GM12878 (cell line): ENCODE results near the gene RPL29. TPM values are rescaled to one million over a fixed set of nuclear protein-coding genes. Genes with fewer than 3 reads are reported as not detected.

ENCODE experiments used
- ATF7 ChIP-seq: fragments of 450-650 bp; IDR thresholded peaks from 2 replicates; pipeline ENCODE4 v1.6.1; 2016; ENCODE audit warnings: low read depth, mild to moderate bottlenecking
- FOS ChIP-seq: IDR thresholded peaks from 3 replicates; pipeline ENCODE4 v1.6.1; 2011; ENCODE audit warnings: borderline replicate concordance; ENCODE audit not compliant: insufficient read length; ENCODE audit errors: extremely low read depth
- HDAC2 ChIP-seq: fragments of 200-600 bp; sonication (generic); IDR thresholded peaks from 2 replicates; pipeline ENCODE4 v1.6.1; 2017
- POLR2A ChIP-seq: IDR thresholded peaks from 2 replicates; pipeline ENCODE4 v1.6.1; 2011; ENCODE audit warnings: low read depth, mild to moderate bottlenecking, low read length
- TARDBP ChIP-seq: IDR thresholded peaks from 2 replicates; pipeline ENCODE4 v1.6.1; 2016; ENCODE audit warnings: borderline replicate concordance
- polyA plus RNA-seq, 11 experiments: library from polyadenylated mRNA; depleted of rRNA in 4 of 11; unstranded in 6 of 11; stranded (reverse) in 5 of 11; fragments of >200 nt; fragmentation: Nextera tagmentation in 4 of 11; fragmentation: Illumina TruSeq in 1 of 11; extraction: Ambion mirVana in 4 of 11; extraction: Trizol in 1 of 11; gene quantifications; 1 replicate in 1 of 11; 2 replicates in 10 of 11; pipeline versions ENCODE4 v1.2.1 to v1.2.3, GENCODE V29; 2011 to 2016; ENCODE audit warnings: inconsistent platforms in 2 of 11, missing spikeins in 2 of 11, low read depth in 1 of 11
- total RNA-seq, 4 experiments: library from RNA; depleted of rRNA in 3 of 4; stranded (reverse); fragments of >200 nt in 3 of 4; fragmentation: Illumina TruSeq in 1 of 4; extraction: Trizol in 1 of 4; gene quantifications; 2 replicates each; pipeline versions ENCODE4 v1.2.1 to v1.2.3, GENCODE V29; 2013 to 2021
- TF ChIP-seq, protein P1 (sequence below): fragments of 450-650 bp; IDR thresholded peaks from 2 replicates; pipeline ENCODE4 v1.6.1; 2017; ENCODE audit warnings: low read depth, mild to moderate bottlenecking, moderate library complexity
- TF ChIP-seq, protein P2 (sequence below): IDR thresholded peaks from 2 replicates; pipeline ENCODE4 v1.6.1; 2011; ENCODE audit warnings: low read depth, mild to moderate bottlenecking, low read length, moderate library complexity, borderline replicate concordance; ENCODE audit errors: extremely low read depth
- TF ChIP-seq, protein P3 (sequence below): IDR thresholded peaks from 2 replicates; pipeline ENCODE4 v1.6.1; 2011; ENCODE audit warnings: borderline replicate concordance, low read depth, mild to moderate bottlenecking, moderate library complexity, mixed read lengths, low read length; ENCODE audit not compliant: insufficient read depth; ENCODE audit errors: extremely low read length
- TF ChIP-seq, protein P4 (sequence below): fragments of 450-650 bp; formaldehyde crosslinking; IDR thresholded peaks from 2 replicates; pipeline ENCODE4 v1.4.0; 2022; ENCODE audit warnings: mild to moderate bottlenecking, moderate library complexity

RPL29 gene
- total and polyA plus RNA-seq, 10 of the 15 experiments (the other 5 are each of a cell fraction or from before 2014, with no cell fraction given) = 1,053 to 2,477 (median 1,657) TPM

DNA sequence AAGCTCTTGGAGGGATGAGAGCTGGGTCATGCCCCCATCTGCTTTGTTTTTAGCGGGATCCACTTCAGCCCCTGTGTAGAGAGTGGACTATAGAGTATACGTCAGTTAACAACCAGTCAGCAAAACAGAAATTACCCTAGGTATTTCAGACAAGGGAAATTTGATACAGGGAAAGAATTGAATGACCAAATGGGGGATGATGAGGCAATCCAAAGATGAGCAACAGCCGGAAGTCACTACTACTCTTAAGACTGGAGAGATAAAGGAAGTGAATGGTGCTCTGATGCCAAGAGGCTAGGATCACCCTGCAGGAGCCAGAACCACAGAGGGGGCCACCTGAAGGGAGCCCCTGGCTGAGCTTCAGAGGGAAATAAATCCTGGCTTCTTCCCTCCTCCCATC, 42.2 kb downstream of the RPL29 start (continued):
- TF ChIP-seq, protein P1, sequence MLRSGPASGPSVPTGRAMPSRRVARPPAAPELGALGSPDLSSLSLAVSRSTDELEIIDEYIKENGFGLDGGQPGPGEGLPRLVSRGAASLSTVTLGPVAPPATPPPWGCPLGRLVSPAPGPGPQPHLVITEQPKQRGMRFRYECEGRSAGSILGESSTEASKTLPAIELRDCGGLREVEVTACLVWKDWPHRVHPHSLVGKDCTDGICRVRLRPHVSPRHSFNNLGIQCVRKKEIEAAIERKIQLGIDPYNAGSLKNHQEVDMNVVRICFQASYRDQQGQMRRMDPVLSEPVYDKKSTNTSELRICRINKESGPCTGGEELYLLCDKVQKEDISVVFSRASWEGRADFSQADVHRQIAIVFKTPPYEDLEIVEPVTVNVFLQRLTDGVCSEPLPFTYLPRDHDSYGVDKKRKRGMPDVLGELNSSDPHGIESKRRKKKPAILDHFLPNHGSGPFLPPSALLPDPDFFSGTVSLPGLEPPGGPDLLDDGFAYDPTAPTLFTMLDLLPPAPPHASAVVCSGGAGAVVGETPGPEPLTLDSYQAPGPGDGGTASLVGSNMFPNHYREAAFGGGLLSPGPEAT = no peak
- TF ChIP-seq, protein P2, sequence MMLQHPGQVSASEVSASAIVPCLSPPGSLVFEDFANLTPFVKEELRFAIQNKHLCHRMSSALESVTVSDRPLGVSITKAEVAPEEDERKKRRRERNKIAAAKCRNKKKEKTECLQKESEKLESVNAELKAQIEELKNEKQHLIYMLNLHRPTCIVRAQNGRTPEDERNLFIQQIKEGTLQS = no peak
- TF ChIP-seq, protein P3, sequence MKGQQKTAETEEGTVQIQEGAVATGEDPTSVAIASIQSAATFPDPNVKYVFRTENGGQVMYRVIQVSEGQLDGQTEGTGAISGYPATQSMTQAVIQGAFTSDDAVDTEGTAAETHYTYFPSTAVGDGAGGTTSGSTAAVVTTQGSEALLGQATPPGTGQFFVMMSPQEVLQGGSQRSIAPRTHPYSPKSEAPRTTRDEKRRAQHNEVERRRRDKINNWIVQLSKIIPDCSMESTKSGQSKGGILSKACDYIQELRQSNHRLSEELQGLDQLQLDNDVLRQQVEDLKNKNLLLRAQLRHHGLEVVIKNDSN = no peak
- TF ChIP-seq HDAC2 = no peak
- TF ChIP-seq POLR2A = no peak
- TF ChIP-seq ATF7 = no peak
- no peak for TF ChIP-seq TARDBP
- TF ChIP-seq, protein P4, sequence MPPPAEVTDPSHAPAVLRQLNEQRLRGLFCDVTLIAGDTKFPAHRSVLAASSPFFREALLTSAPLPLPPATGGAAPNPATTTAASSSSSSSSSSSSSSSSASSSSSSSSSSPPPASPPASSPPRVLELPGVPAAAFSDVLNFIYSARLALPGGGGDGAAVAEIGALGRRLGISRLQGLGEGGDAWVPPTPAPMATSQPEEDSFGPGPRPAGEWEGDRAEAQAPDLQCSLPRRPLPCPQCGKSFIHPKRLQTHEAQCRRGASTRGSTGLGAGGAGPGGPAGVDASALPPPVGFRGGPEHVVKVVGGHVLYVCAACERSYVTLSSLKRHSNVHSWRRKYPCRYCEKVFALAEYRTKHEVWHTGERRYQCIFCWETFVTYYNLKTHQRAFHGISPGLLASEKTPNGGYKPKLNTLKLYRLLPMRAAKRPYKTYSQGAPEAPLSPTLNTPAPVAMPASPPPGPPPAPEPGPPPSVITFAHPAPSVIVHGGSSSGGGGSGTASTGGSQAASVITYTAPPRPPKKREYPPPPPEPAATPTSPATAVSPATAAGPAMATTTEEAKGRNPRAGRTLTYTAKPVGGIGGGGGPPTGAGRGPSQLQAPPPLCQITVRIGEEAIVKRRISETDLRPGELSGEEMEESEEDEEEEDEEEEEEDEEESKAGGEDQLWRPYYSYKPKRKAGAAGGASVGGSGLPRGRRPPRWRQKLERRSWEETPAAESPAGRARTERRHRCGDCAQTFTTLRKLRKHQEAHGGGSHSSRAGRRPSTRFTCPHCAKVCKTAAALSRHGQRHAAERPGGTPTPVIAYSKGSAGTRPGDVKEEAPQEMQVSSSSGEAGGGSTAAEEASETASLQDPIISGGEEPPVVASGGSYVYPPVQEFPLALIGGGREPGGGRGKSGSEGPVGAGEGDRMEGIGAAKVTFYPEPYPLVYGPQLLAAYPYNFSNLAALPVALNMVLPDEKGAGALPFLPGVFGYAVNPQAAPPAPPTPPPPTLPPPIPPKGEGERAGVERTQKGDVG (CRISPR knock-in tag) = no peak
- no peak for TF ChIP-seq FOS
